Esophagus muscularis mucosa (tissue), 4 donors: ENCODE data around the gene CCDC88A.

ENCODE experiments used
- CTCF ChIP-seq, 3 experiments: fragments of 200-600 bp in 2 of 3; fragments of 450-650 bp in 1 of 3; sonication (generic) in 2 of 3; IDR thresholded peaks; one replicate each; pipeline ENCODE4 v1.5.1; 2017 to 2019; ENCODE audit warnings: antibody characterized with exemption in 3 of 3, mild to moderate bottlenecking in 2 of 3, moderate library complexity in 1 of 3
- EP300 ChIP-seq: sonication (generic); formaldehyde crosslinking; IDR thresholded peaks from one replicate; pipeline ENCODE4 v1.6.1; 2017; ENCODE audit warnings: antibody characterized with exemption
- POLR2A ChIP-seq: fragments of 450-650 bp; IDR thresholded peaks from one replicate; pipeline ENCODE4 v1.6.1; 2017; ENCODE audit warnings: antibody characterized with exemption, moderate library complexity, mild to moderate bottlenecking, low read depth

DNA sequence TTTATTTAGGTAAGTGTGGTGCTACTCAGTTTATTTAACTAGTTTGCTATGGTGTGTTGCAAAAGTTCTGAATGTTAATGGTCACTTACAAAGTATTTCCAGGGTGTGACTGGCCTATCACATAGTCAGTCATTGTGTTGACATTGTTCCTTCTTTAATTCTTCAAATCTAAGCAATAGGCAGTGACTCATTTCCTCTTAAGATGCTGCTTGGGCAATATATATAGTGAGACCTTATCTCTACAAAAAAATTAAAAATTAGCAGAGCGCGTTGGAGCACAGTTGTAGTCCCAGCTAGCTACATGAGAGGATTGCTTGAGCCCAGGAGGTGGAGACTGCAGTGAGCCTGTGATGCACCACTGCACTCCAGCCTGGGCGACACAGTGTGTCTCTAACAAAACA is 5.8 kb upstream of the CCDC88A start:
- no peak for TF ChIP-seq CTCF (IDR thresholded peaks at IDR 0.05)
- no peak for TF ChIP-seq POLR2A
- TF ChIP-seq EP300 = no peak
